Spleen (tissue), 7 donors: ENCODE data around the gene GRAPL.

Experiments used
- POLR2A ChIP-seq, 3 donors: fragments of 450-650 bp; IDR thresholded peaks; one replicate each; pipeline ENCODE4 v1.5.1; 2017; ENCODE audit warnings: antibody characterized with exemption in 3 of 3, mild to moderate bottlenecking in 1 of 3
- POLR2AphosphoS5 ChIP-seq, 3 donors: sonication (generic); formaldehyde crosslinking; IDR thresholded peaks; one replicate each; pipeline ENCODE4 v1.5.1; 2017; ENCODE audit warnings: antibody characterized with exemption in 3 of 3
- TF ChIP-seq, protein P1 (sequence below), 11 experiments: fragments of 200-600 bp in 7 of 11; fragments of 450-650 bp in 4 of 11; sonication (generic) in 4 of 11; IDR thresholded peaks in 8 of 11; conservative IDR thresholded peaks in 3 of 11; 1 replicate in 7 of 11; 2 replicates in 4 of 11; pipeline versions ENCODE4 v1.4.0 to v1.8.0; 2016 to 2021; ENCODE audit warnings: antibody characterized with exemption in 11 of 11, inconsistent platforms in 4 of 11, mild to moderate bottlenecking in 1 of 11
- donor health status: DM: no; HTN: no; CAD: no; lungs with moderate emphysema.
- donor health status: DM: no; HTN: no; CAD: no.
- donor health status: DM: no; HTN: no; CAD: no.

GRCh38 chr17:19111111-19111711, 16.2 kb upstream of the GRAPL start:
- TF ChIP-seq, protein P1, sequence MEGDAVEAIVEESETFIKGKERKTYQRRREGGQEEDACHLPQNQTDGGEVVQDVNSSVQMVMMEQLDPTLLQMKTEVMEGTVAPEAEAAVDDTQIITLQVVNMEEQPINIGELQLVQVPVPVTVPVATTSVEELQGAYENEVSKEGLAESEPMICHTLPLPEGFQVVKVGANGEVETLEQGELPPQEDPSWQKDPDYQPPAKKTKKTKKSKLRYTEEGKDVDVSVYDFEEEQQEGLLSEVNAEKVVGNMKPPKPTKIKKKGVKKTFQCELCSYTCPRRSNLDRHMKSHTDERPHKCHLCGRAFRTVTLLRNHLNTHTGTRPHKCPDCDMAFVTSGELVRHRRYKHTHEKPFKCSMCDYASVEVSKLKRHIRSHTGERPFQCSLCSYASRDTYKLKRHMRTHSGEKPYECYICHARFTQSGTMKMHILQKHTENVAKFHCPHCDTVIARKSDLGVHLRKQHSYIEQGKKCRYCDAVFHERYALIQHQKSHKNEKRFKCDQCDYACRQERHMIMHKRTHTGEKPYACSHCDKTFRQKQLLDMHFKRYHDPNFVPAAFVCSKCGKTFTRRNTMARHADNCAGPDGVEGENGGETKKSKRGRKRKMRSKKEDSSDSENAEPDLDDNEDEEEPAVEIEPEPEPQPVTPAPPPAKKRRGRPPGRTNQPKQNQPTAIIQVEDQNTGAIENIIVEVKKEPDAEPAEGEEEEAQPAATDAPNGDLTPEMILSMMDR (IDR thresholded peaks at IDR 0.05 in 8 of 11, conservative IDR thresholded peaks at IDR 0.05 in 3 of 11), result peak in 8 of 11 experiments; percentile 14 to 78 (median 49)
- TF ChIP-seq POLR2A (IDR thresholded peaks at IDR 0.05), result peak; percentile 36 to 42 (median 39)
- TF ChIP-seq POLR2AphosphoS5 (IDR thresholded peaks at IDR 0.05), result peak; percentile 76 to 86 (median 84)
